Activated CD8-positive, alpha-beta memory T cell treated with anti-CD3 and anti-CD28 coated beads, Interleukin-2, amount 50 U/mL, for 24 hours (primary cell): ENCODE data around the gene IFNL1.
"Not testable (repeated sequence)": the region's sequence is repeated elsewhere in the genome, so short reads cannot be mapped to it uniquely, and the experiment has no call there.

Experiments
- DNase-seq: peaks from one replicate; pipeline ENCODE4 v3.0.0-alpha.2; 2020; ENCODE audit errors: extremely low read depth

IFNL1 gene

DNA sequence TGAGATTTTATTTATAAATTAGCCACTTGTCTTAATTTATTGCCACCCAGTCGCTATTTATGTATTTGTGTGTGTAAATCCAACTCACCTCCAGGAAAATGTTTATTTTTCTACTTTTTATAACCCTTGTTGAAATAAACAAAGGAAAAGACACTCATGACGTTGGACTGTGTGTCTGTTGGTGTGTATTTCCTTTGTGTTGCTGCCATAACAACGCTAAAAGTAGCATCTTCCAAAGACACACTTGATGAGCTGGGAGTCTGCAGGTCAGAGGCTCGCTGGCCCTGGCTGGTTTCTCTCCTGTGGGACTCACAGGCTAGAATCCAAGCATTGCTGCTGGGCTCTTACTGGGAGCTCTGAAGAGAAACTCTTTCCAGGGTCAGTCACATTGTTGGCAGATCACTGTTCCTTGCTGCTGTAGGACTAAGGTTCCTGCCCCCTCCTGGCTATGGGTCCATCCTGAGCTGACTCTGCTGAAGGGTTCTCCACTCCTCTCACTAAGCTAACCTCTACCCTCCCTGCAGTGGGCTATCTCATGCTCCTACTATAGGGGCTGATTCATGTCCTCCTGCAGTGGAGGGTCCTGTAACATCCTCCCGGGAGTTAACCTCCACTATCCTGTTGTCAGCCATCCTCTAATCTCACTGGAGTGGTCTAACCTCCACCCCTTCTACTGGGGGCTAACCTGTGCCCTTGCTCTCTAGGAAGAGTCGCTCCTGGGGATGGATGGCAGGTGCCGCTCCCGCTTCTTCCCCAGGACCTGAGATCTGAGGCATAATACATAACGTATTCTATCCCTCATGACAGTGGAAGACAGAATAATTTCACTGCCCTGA is 26.0 kb upstream of the IFNL1 start:
- DNase-seq = no peak

DNA sequence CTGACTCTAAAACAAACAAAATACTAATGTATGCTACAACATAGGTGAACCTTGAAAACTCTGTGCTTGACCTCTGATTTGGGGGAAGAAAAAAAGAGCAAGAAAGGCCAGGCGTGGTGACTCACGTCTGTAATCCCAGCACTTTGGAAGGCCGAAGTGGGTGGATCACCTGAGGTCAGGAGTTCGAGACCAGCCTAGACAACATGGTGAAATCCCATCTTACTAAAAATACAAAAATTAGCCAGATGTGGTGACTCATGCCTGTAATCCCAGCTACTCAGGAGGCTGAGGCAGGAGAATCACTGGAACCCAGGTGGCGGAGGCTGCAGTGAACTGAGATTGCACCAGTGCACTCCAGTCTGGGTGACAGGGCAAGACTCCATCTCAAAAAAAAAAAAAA is 22.3 kb upstream of the IFNL1 start:
- not testable (repeated sequence) for DNase-seq

DNA sequence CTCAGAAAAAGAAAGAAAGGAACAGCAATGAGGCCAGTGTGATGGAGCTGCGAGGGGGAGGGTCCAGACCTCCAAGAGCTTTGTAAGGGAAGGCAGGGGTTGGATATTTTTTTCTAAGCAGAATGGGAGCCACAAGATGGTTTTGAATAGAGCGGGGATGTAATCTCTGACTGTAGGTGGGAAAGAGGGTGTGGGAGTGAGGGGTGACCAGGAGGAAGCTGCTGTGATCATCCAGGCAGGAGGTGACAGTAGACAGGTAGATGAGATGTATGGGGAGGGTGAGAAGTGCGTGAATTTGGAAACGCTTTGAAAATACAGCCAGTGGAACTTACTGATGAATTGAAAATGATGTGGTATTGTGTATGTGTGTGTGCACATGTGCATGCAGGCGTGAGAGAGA is 20.6 kb upstream of the IFNL1 start:
- DNase-seq = no peak

- DNase-seq = no peak
Measured at GRCh38 chr19:39276740-39277139, 19.5 kb upstream of the IFNL1 start.

DNA sequence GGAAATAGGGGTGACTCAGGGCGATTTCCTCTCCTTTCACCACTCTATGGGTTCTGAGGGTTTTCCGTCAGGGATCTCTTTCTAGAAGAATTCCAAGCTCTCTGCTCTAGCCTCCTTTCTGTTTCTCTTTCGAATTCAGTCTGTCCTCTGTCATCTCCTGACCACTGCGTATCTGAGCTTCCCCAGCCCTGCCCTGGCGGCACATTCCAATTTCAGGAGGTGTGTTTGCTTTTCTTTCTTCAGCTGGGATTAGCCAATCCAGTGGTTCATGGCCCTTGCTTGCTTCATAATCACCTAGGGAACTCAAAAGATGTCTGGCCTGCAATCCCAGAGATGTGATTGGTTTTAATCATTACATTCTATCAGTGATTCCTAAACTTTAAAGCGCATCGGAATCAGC is 18.6 kb upstream of the IFNL1 start:
- no peak for DNase-seq

DNA sequence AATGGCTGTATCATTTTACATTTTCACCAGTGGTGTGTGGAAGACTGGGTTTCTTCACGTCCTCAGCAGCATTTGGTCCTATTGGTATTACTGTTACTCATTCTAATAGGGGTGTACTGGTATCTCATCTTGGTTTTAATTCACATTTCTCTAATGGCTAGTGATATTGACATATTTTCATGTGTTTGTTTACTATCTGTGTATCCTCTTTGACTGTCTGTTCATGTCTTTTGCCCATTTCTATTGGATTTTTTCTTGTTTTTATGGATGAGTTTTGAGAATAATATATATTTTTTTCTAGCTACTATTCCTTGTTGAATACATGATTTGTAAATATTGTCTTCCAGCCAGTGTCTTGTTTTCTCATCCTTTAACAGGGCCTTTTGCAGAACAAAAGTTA is 14.2 kb upstream of the IFNL1 start:
- no peak for DNase-seq

- DNase-seq = no peak
Measured at GRCh38 chr19:39284032-39284431, 12.2 kb upstream of the IFNL1 start.

GRCh38 chr19:39293394-39293793 is 2.8 kb upstream of the IFNL1 start:
- no peak for DNase-seq

DNA sequence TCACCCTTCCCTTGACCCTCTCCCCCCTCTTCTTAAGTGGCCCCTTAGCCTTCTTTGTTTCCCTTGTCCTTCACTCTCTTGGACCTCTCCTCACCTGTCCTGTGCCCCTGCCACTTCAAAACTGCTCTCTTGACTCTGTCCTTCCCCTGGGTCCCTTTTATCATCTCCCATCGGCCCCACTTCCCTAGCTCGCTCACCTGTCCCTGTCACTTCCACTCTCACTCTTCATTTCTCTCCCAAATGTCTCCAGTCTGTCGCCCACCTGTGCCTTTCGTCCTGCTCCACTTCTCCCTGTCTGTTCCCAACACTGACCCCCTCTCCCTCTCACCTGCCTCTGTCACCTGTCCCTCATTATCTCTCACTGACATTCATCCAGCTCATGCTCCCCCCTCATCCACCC is 699 bp downstream of the IFNL1 start:
- no peak for DNase-seq

DNA sequence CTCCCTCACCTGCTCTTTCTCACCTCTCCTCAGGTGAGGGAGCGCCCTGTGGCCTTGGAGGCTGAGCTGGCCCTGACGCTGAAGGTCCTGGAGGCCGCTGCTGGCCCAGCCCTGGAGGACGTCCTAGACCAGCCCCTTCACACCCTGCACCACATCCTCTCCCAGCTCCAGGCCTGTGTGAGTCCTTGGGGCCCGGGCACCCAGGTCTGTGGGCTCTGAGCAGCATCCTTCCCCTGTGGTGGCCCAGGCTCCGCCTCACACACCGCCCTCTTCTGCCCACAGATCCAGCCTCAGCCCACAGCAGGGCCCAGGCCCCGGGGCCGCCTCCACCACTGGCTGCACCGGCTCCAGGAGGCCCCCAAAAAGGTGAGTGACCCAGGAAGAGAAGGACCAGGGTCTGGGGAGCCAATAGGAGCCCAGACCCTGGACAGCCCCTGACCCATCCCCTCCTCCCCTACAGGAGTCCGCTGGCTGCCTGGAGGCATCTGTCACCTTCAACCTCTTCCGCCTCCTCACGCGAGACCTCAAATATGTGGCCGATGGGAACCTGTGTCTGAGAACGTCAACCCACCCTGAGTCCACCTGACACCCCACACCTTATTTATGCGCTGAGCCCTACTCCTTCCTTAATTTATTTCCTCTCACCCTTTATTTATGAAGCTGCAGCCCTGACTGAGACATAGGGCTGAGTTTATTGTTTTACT is 1.9 kb downstream of the IFNL1 start:
- peak; percentile 5 for DNase-seq

- DNase-seq = no peak
Measured at GRCh38 chr19:39299404-39299803, 3.2 kb downstream of the IFNL1 start.

GRCh38 chr19:39299832-39300231 is 3.6 kb downstream of the IFNL1 start:
- DNase-seq = no peak

DNA sequence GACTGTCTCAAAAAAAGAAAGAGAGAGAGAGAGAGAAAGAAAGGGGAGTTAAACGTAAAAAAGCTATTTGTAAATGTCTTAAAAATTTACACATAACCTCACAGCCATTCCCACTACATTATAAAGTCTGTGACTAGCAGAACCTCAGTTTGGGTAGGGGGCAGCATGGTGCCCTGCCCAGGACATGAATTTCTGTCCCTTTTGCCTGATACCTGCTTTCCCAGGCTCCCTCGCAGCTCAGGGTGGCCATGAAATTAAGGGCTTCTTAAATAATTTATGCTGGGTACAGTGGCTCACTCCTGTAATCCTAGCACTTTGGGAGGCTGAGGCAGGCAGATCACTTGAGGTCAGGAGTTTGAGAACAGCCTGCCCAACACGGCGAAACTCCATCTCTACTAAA is 4.8 kb downstream of the IFNL1 start:
- no peak for DNase-seq

GRCh38 chr19:39301562-39301961 is 5.4 kb downstream of the IFNL1 start:
- DNase-seq = no peak

- DNase-seq = no peak
Measured at GRCh38 chr19:39303373-39304184, 7.4 kb downstream of the IFNL1 start.

- no peak for DNase-seq
Measured at GRCh38 chr19:39304185-39304513, 7.9 kb downstream of the IFNL1 start.

- no peak for DNase-seq
Measured at GRCh38 chr19:39304701-39305571, 8.7 kb downstream of the IFNL1 start.

- no peak for DNase-seq
Measured at GRCh38 chr19:39306075-39306474, 9.9 kb downstream of the IFNL1 start.

DNA sequence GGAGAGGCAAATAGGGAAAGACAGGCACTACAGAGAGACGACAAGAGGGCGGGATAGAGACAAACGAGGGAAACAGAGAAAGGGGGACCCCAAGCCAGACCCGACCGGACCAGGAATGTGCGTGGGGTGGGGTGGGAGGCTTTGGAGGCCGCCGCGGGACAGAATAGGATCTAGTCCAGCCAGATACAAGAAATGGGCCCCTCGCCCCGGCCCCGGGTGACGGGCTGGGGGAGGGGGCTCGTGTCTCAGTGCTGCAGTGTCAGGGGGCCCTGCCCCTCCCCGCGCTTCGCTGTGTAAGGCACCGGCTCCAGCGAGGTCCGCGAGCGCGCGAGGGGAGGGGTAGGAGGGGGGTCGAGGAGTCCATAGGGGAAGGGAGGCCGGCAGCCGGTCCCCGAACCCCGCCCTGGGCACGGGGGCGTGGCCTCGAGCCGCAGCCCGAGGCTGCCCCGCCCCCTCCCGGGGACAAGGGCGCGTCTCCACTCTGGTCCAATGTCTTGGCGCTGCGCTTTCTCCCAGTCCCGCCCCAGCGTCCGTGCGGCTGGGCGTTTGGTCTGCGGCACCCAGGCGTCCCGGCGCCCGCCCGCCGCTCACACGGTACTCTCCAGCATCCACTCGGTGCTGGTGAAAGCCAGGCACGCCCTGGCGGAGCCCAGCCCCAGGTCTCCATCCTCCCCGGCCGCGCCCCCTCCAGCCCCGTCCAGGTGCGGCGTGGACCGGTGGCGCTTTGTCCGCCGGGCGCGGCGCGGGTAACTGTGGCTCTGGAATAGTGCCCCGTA is 11.0 kb downstream of the IFNL1 start:
- DNase-seq = no peak

GRCh38 chr19:39307822-39308530 is 11.8 kb downstream of the IFNL1 start:
- DNase-seq = no peak
